NOMO-1 (cell line): ENCODE measurements around the gene NUP210.

Experiments used
- DNase-seq, 2 experiments: peaks; one replicate each; lab custom pipeline; 2025; ENCODE audit not compliant: unreplicated experiment in 2 of 2; lab: John Stamatoyannopoulos, UW

NUP210 gene

DNA sequence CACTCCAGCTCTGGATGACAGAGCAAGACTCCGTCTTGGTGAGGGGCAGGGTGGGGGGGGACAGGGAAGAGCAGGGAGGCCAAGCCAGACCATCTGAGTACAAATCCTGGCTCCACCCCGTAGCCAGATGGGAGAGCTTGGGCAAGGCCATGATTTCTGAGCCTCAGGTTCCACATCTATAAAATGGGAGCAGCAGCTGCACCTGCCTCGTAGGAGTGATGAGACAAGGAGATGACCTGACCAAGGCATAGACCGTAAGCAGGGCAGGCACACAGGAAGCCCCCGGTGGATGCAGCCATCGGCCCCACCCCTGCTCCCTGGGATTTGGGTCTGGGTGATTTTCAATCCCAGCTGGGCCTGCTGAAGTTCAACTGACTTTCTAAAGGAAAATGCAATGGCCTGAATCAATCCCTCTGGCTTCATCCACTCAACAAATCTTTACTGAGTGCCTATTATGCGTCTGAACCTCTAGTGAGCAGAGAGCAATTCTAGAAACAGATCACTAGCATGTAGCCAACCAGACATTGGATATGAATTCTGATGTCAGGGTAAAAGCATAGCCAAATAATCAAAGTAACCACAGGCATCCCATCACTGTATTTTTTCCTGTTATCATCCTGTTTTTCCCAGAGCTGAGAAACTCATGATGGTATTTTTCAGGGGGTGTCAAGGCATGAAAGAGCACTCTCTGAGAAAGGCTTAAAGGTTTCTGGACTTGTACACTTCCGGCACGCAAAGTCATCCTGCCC lies 141.2 kb downstream of the NUP210 start:
- no peak for DNase-seq

DNA sequence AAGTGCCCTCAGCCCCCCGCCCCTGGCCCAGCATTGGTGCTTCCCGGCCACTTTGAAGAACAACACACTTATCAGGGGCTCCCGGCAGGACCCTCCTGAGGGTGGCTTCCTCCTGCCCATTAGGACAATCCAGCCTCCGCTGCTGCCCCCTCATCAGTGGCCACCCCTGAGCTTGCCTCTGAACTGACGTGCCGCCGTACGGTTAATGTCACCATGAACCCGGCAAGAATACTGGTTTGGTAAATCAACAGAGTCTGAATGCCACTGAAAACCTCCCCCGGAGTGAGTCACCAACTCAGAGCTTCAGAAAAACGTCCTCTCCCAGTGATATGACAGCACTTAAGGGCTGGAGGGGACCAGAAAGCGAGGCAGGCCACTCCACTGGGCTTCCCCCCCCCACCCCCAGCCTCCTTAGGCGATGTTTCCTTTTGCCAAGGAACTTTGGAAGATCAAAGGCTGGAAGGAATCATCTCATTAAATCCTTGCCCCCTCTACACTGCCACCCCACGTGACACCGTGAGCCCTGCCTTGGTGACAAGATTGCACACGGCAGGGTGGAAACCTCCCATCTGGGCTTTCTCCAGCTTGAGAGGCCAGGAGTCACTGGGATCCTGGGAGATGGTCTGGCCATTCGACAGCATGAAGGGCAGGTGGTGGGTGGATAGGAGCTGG lies 142.1 kb downstream of the NUP210 start:
- DNase-seq: no peak

DNA sequence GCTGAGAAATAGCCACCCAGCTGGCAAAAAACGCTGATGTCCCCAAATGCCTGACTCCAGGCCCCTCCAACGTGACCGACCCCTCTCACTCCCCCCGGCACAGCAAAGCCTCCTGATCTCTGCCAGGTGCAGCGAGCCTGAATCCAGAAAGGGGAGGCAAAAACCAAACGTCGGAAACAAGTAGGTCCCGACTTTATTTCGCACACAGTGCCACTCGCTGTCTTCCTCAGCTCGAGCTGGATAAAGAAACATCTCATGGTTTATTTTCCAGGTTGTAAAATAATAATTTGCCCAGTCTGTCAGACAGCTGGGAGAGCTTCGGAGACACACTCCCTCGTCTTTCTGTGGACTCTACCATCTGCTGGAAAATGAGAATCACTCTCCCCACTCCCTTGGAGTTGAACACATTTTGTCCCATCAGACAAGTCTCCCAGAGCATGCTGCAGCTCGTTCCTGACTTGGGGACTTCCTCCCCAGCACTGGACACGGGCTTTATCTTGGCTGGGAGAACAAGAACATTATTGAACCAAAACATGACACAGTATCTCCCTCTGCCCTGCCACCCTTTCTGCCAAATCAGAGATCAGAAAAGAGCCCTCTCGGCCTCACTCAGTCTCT lies 142.8 kb downstream of the NUP210 start:
- no peak for DNase-seq

DNA sequence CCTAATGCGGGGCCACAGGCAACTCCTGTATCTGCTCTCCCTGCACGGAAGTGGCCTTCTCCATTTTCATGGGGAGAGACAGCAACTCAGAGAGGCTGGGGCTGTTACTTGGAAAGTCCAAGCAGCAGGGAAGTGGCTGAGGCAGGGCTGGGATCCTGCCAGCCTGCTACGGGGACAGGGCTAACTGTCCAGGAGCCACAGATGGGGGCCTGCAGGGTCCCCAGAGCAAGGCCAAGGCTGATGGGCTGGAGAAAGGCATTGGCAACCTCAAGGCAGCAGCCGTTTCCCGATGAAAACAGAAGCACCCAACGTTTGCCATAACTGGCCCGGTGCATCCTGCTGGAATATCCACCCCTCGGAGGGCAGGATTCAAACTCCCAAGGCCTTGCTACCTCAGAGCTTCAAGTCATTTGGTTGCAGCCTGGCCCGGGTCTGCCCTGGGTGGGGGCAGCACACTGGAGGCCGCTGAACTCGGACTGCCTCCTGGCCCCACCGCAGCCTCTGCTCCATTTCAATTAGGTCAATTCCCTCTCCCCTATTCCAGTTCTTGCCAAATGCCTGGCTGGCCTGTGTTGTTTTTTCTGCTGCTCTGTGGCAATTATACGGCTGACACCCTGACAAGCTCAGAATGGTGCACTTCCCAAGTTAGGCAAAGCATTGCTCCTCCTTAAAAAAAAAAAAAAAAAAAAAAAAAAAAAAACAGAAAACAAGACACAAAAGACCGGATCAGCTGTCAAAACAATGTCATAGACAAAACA lies 143.5 kb downstream of the NUP210 start:
- DNase-seq: no peak

DNA sequence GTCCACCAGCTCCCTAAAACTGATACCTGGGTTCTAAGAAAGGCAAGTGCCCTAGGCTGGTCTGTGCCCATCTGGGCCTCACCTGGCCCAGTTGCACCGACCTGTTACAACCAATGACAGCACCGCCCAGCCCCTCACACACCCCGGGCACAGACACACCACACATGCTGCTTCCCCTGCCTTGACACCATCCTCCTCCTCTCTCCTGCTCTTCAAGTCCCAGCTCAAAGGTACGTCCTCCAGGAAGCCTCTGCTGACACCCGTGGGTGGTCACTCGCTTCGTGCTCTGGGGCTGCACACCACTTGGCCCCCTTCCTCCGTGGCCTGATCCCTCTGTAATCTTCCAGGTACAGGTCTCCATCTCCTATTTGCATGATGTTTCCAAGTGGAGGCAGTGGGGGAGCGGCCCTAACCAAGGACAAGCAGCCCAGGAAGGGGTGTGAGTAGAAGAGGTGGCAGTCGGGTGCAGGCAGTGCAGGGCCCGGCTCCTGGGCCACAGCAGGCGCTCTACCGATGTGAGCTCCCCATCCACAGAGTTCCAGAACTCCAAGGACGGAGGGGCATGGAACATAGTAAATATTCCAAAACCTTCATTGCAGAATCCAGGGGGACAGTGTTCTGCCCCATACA lies 144.6 kb downstream of the NUP210 start:
- no peak for DNase-seq

GRCh38 chr3:13274551-13275332 lies 145.4 kb downstream of the NUP210 start:
- no peak for DNase-seq

- DNase-seq: no peak
Observed at GRCh38 chr3:13274125-13274524, 146.0 kb downstream of the NUP210 start.

- no peak for DNase-seq
Observed at GRCh38 chr3:13273604-13274105, 146.5 kb downstream of the NUP210 start.

GRCh38 chr3:13272831-13273603 lies 147.1 kb downstream of the NUP210 start:
- no peak for DNase-seq

GRCh38 chr3:13269711-13270378 lies 150.3 kb downstream of the NUP210 start:
- DNase-seq: no peak

GRCh38 chr3:13268961-13269441 lies 151.1 kb downstream of the NUP210 start:
- DNase-seq: no peak

- no peak for DNase-seq
Observed at GRCh38 chr3:13268120-13268519, 152.0 kb downstream of the NUP210 start.

DNA sequence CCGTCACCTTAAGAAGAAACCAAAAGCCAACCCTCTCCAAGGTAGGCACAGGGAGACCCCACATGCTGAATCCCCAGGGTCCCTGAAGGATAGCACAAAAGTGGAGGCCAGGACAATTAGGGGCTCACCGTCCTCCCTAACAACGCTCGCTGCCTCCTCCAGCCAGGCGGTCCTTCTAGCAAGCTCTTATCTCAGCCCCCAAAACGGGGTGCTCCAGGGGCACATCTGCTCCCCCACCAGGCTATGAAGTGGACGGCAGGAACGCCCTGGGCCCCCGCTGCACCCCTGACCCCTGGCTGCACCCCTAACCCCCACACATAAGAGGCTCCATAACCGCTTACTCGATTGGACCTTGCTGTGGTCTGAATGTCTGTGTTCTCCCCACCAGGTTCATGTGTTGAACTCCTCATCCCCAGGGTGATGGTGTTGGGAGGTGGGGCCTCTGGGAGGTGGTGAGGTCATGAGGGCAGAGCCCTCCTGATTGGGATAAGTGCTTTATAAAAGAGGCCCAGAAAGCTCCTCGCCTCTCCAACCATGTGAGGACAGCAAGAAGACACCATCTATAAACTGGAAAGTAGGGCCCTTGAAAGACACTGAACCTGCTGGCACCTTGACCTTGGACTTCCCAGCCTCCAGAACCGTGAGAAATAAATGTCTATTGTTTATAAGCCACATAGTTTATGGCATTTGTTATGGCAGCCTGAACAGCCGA lies 153.3 kb downstream of the NUP210 start:
- DNase-seq: no peak
